Astrocyte (in vitro differentiated cells and primary cell): ENCODE measurements around the gene DAB2.

Experiments used
- EZH2 ChIP-seq: IDR thresholded peaks from 2 replicates; pipeline ENCODE4 v1.6.1; 2012; ENCODE audit warnings: mild to moderate bottlenecking, low read length, inconsistent platforms; ENCODE audit not compliant: insufficient read depth
- TF ChIP-seq, protein P1 (sequence below): IDR thresholded peaks from 2 replicates; pipeline ENCODE4 v1.5.1; 2011; ENCODE audit warnings: low read depth, mild to moderate bottlenecking, inconsistent platforms, low read length, moderate library complexity; ENCODE audit not compliant: insufficient read depth

- TF ChIP-seq, protein P1, sequence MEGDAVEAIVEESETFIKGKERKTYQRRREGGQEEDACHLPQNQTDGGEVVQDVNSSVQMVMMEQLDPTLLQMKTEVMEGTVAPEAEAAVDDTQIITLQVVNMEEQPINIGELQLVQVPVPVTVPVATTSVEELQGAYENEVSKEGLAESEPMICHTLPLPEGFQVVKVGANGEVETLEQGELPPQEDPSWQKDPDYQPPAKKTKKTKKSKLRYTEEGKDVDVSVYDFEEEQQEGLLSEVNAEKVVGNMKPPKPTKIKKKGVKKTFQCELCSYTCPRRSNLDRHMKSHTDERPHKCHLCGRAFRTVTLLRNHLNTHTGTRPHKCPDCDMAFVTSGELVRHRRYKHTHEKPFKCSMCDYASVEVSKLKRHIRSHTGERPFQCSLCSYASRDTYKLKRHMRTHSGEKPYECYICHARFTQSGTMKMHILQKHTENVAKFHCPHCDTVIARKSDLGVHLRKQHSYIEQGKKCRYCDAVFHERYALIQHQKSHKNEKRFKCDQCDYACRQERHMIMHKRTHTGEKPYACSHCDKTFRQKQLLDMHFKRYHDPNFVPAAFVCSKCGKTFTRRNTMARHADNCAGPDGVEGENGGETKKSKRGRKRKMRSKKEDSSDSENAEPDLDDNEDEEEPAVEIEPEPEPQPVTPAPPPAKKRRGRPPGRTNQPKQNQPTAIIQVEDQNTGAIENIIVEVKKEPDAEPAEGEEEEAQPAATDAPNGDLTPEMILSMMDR: no peak
- TF ChIP-seq EZH2: no peak
Measured at GRCh38 chr5:39447968-39448367, 23.2 kb upstream of the DAB2 start.
